ENCODE results near the gene TRIM5. TPM values are rescaled to one million over a fixed set of nuclear protein-coding genes. Genes with fewer than 3 reads are reported as not detected.
A peak's percentile ranks its signal among the peaks of the same experiment; 100 is the strongest.
"Not testable (repeated sequence)": the region's sequence is repeated elsewhere in the genome, so short reads cannot be mapped to it uniquely, and the experiment has no call there.

TRIM5 gene
- total RNA-seq, 1 donor from 2014 or later: 3.9 TPM

GRCh38 chr11:5689551-5689983, 4.7 kb upstream of the TRIM5 start, which contains the start of gene TRIM22:
Gene TRIM22, plus strand, starts transcription at chr11:5689790. Its CDS starts 6,443 bp downstream, at chr11:5696233.
- peak; percentile 5 for DNase-seq

GRCh38 chr11:5688482-5688881, 3.6 kb upstream of the TRIM5 start:
- DNase-seq: no peak

- DNase-seq: no peak
Measured at GRCh38 chr11:5686426-5686825, 1.6 kb upstream of the TRIM5 start.

- DNase-seq: no peak
Measured at GRCh38 chr11:5684036-5684645, 733 bp downstream of the TRIM5 start.

DNA sequence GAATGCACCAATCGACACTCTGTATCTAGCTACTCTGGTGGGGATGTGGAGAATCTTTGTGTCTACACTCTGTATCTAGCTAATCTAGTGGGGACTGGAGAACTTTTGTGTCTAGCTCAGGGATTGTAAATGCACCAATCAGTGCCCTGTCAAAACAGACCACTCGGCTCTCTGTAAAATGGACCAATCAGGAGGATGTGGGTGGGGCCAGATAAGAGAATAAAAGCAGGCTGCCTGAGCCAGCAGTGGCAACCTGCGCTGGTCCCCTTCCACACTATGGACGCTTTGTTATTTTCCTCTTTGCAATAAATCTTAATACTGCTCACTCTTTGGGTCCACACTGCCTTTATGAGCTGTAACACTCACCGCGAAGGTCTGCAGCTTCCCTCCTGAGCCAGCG, 1.3 kb downstream of the TRIM5 start:
- not testable (repeated sequence) for DNase-seq

DNA sequence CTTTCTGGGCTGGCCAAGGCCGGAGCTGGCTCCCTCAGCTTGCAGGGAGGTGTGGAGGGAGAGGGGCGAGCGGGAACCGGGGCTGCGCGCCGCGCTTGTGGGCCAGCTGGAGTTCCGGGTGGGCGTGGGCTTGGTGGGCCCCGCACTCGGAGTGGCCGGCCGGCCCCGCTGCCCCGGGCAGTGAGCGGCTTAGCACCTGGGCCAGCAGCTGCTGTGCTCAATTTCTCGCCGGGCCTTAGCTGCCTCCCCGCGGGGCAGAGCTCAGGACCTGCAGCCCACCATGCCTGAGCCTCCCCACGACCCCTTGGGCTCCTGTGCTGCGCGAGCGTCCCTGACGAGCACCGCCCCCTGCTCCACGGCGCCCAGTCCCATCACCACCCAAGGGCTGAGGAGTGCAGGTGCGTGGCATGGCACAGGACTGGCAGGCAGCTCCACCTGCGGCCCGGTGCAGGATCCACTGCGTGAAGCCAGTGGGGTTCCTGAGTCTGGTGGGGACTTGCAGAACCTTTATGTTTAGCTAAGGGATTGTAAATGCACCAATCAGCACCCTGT, 1.9 kb downstream of the TRIM5 start:
- DNase-seq: not testable (repeated sequence)

DNA sequence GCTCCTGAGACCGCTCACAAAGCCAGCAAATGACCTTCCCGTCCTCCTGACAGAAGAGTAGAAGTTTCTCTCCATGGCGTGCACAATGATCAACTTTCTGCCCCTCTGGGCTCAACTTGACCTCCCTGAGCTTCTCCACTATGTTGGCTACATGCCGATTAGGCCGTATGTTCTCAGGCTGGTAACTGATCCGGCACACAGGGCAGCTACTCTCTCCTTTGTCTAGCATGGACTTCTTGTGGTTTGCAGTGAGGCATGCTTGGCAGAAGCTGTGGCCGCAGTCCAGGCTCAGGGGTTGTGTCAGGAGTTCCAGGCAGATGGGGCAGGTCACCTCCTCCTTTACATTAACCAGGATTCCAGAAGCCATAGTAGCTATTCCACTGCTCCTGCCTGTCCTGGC, 5.1 kb downstream of the TRIM5 start:
- DNase-seq: no peak

DNA sequence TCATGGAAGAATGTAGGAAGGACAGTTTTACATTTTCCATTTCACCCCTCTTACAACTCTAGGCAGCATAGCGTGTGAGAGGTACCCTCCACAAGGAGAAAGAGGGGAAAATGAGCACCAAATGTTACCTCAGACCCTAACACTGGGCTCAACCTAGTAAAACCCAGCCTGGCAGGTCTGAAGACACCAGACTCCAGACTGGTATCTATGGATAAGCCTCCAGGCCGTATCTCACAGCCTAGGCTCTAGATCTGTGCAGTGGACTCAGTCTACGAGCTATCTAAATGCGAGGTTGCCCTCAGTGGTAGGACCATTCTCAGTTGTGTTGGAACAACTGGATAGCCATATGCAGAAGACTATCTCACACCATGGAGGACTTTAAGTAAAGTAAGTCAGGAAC, 10.5 kb downstream of the TRIM5 start:
- DNase-seq: no peak

GRCh38 chr11:5671831-5672230, 13.0 kb downstream of the TRIM5 start:
- no peak for DNase-seq

DNA sequence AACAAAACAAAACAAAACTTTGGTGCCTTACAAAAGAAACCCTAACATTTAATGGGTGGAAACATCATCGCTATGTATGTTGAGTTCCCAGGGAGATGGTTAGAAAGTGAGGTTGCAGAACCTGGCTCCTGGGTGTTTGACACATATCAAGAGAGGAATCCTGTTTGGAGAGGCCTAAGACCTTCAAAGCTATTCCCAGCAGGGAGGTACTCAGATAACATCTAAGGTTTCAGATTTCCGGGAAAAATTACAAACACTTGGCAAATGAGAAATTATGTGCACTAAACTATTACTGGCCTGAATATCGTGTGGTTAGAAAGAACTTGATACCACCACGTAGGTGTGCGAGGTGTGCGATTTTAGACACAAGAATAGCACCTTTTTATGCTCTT, 18.5 kb downstream of the TRIM5 start:
- DNase-seq: no peak

GRCh38 chr11:5665746-5666401, 19.0 kb downstream of the TRIM5 start:
- no peak for DNase-seq

DNA sequence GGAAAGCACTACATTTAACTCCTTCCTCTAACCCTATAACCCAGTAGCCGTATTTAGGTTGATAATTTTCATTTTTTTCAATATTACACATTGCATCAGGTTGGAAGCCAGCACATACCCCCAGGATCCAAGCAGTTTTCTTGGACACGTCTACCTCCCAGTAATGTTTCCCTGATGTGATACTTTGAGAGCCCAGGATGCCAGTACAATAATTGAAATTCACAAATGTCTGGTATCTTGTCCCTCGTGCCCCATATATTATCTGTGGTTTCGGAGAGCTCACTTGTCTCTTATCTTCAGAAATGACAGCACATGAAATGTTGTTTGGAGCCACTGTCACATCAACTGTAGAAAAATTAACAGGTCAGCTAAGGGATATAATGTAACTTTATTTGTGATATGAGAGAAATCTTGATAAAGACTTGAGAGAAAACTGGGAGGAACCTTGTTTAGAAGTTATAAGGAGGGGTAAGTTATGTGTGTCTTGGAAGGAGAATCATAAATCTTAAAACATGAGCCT, 19.8 kb downstream of the TRIM5 start:
- no peak for DNase-seq

DNA sequence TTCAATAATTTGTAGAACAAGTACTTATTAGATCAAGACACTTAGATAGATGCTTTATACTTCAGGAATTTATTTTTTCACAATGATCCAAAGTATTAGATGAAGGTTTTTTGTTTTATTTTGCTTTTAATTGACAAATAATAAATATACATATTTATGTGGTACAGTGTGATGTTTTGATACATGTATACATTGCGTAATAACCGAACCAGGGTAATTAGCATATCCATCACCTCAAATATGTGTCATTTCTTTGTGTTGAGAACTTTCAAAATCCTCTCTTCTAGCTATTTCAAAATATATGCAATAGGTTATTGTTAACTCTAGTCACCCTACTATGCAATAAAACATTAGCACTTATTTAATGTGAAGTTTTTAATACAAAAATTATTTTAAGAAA, 21.4 kb downstream of the TRIM5 start:
- DNase-seq: no peak

DNA sequence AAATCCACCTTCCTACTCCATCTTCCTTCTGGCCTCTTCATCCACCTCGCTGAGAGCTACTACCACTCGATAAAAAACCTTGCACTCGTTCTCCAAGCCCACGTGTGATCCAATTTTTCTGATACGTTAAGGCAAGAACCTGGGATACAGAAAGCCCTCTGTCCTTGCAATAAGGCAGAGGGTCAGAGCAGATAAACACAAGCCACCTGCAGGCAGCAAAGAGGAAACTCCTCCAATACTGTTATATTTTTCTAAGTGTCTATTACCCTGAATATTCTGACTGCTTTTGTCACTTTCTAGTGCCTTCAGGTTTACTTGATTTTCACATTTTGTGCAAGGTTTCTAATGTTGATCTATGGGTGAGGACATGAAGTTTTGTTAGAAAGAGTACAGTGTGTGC, 26.6 kb downstream of the TRIM5 start:
- DNase-seq: no peak

- not testable (repeated sequence) for DNase-seq
Measured at GRCh38 chr11:5656956-5657355, 27.9 kb downstream of the TRIM5 start.

GRCh38 chr11:5655474-5655873, 29.4 kb downstream of the TRIM5 start:
- no peak for DNase-seq

DNA sequence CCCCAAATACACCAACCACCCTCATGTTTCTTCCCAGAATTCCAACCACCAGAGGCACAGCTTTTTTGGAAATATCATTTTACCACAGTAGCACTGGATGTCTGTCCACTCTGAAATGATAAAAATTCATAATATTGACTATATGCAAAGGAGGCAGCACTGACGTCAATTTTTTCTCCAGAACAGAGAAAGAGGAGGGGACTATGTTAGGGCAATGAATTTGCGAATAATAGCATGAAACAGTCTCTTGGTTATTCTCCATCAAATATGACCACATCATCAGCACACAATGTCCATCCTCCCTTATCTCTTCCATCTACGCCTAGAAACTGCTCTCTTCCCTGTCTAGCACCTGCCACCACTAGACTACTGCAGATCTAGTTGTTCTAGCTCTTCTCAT, 38.7 kb downstream of the TRIM5 start:
- no peak for DNase-seq

DNA sequence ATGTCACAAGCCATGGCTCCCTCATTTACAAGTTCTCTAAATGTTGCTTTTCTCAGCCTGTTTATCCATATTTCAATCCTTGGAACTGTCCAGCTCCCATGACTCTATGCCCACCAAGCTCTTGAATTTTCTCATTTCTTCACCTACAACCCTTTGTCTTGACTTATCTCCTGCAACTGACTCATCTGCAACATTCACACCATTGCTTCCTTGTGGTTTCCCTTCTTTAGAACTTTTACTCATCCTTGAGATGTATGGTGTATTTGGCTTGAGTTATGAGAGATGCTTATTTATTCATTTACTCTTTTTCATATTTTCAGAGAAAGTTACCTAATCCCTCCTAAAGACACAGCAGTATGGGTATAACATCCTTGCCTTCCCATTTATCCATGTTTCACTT, 41.3 kb downstream of the TRIM5 start:
- DNase-seq: no peak

- no peak for DNase-seq
Measured at GRCh38 chr11:5639953-5640352, 44.9 kb downstream of the TRIM5 start.

DNA sequence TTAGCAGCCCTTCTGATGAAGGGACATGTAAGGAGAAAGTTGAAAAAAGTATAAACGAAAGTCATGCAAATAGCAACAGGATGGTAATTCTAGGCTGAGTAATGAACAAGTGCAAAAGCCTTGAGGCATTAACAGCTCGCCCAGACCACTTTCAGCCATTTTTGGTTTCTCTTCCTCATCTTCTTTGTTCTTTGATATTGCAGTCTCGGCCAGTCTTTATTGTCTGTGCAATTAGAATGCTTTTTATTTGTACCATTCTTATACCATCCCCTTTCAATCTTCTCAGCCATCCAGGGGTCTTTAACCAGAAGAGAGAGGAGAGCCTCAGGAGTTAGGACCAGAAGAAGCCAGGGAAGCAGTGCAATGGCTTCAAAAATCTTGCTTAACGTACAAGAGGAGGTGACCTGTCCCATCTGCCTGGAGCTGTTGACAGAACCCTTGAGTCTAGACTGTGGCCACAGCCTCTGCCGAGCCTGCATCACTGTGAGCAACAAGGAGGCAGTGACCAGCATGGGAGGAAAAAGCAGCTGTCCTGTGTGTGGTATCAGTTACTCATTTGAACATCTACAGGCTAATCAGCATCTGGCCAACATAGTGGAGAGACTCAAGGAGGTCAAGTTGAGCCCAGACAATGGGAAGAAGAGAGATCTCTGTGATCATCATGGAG, 52.8 kb downstream of the TRIM5 start:
- DNase-seq: no peak

GRCh38 chr11:5631417-5631816, 53.5 kb downstream of the TRIM5 start:
- no peak for DNase-seq

DNA sequence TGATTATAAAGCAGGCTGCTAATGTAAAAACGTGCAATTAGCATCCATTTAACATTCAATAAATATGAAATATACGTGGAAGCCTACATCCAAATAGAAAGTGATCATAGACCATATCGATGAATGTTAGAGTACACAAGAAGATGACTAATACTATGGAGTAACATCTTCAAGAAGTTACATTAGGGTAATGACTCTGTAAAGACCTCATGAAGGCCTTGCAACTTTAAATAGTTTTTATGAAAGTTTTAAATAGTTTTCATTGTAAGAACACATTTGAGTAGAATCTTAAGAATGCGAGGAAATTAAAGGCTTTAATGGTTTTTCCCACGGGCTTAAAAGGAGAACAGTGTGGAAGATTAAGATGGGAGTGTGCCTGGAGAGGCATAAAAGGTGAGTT, 58.7 kb downstream of the TRIM5 start:
- no peak for DNase-seq

DNA sequence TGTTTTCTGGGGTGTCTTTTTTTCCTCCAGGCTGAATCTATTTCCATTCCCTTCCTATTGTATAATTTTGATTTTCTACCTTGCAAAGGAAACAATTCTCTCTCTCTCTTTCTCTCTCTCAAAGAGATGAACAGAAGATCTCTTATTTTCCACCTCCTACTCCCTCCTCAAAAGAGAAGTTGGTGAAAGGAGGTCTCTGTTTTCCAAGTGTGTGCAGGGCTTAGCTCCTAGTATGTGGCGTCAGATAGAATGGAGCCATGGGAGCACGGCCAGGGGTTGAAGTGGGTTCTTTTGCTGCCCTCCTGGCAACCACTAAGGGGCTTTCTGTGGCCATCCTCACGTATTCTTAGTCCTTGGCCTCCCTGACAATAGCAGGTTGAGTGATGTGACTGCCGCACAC, 59.6 kb downstream of the TRIM5 start:
- no peak for DNase-seq
